Gastrocnemius medialis (tissue), 4 donors: ENCODE data around the gene ZDHHC8. TPM values are rescaled to one million over a fixed set of nuclear protein-coding genes. Genes with fewer than 3 reads are reported as not detected.

Experiments used
- ATAC-seq, 2 donors: fragments of 150-250 bp; one replicate each; pipeline ENCODE4 v1.9.1; 2016
- DNase-seq, 2 donors: peaks; one replicate each; pipeline ENCODE4 v3.0.0-alpha.2; 2019
- H3K27ac ChIP-seq, 4 donors: fragments of 200-600 bp; sonication (generic); 1 replicate in 1 of 4; 2 replicates in 3 of 4; pipeline ENCODE4 v1.5.1; 2016 to 2018; ENCODE audit warnings: mild to moderate bottlenecking in 2 of 4, moderate library complexity in 1 of 4
- H3K27me3 ChIP-seq, 3 donors: fragments of 200-600 bp; sonication (generic) in 2 of 3; 1 replicate in 1 of 3; 2 replicates in 2 of 3; pipeline versions ENCODE4 v1.5.1 to v1.6.0; 2016 to 2019; ENCODE audit warnings: mild to moderate bottlenecking in 1 of 3, moderate library complexity in 1 of 3
- H3K36me3 ChIP-seq, 2 donors: fragments of 200-600 bp; sonication (generic) in 1 of 2; one replicate each; pipeline ENCODE4 v1.5.1; 2017 to 2018
- H3K4me1 ChIP-seq, 2 donors: fragments of 200-600 bp; sonication (generic) in 1 of 2; one replicate each; pipeline ENCODE4 v1.5.1; 2016 to 2017; ENCODE audit warnings: mild to moderate bottlenecking in 2 of 2
- H3K4me3 ChIP-seq, 4 donors: fragments of 200-600 bp; sonication (generic) in 3 of 4; 1 replicate in 1 of 4; 2 replicates in 3 of 4; pipeline ENCODE4 v1.5.1; 2016 to 2019; ENCODE audit warnings: mild to moderate bottlenecking in 2 of 4
- H3K9me3 ChIP-seq, 3 donors: fragments of 200-600 bp; sonication (generic) in 2 of 3; 1 replicate in 1 of 3; 2 replicates in 2 of 3; pipeline ENCODE4 v1.5.1; 2016 to 2019
- POLR2A ChIP-seq, 2 donors: fragments of 450-650 bp; IDR thresholded peaks; one replicate each; pipeline ENCODE4 v1.6.1; 2017; ENCODE audit warnings: antibody characterized with exemption in 2 of 2, mild to moderate bottlenecking in 2 of 2, moderate library complexity in 2 of 2
- in situ Hi-C, 4 donors: fragments of 200-750 bp; cut with MboI; loops; one replicate each; pipeline versions ENCODE4 v1.15.0 to v1.8.0; 2017; ENCODE audit warnings: low sequenced_read_pairs in 4 of 4
- intact Hi-C: fragments of 100-400 bp; cut with DNase I; formaldehyde crosslinking; loops from one replicate; pipeline ENCODE4 v1.15.1; 2023; ENCODE audit warnings: low total_unique reads
- total RNA-seq, 4 donors: library from RNA; depleted of rRNA; stranded (reverse); fragments of >200 nt; gene quantifications; one replicate each; pipeline versions ENCODE4 v1.1.0 to v1.2.3, GENCODE V29; 2016
- TF ChIP-seq, protein P1 (sequence below), 5 experiments: fragments of 450-650 bp in 3 of 5; fragments of 200-600 bp in 2 of 5; sonication (generic) in 2 of 5; IDR thresholded peaks in 4 of 5; conservative IDR thresholded peaks in 1 of 5; 1 replicate in 4 of 5; 2 replicates in 1 of 5; pipeline ENCODE4 v1.5.1; 2016 to 2019; ENCODE audit warnings: antibody characterized with exemption in 5 of 5, mild to moderate bottlenecking in 3 of 5, moderate library complexity in 3 of 5

ZDHHC8 gene
- total RNA-seq, 4 donors from 2014 or later: 7.3 to 15.8 (median 12.8) TPM

DNA sequence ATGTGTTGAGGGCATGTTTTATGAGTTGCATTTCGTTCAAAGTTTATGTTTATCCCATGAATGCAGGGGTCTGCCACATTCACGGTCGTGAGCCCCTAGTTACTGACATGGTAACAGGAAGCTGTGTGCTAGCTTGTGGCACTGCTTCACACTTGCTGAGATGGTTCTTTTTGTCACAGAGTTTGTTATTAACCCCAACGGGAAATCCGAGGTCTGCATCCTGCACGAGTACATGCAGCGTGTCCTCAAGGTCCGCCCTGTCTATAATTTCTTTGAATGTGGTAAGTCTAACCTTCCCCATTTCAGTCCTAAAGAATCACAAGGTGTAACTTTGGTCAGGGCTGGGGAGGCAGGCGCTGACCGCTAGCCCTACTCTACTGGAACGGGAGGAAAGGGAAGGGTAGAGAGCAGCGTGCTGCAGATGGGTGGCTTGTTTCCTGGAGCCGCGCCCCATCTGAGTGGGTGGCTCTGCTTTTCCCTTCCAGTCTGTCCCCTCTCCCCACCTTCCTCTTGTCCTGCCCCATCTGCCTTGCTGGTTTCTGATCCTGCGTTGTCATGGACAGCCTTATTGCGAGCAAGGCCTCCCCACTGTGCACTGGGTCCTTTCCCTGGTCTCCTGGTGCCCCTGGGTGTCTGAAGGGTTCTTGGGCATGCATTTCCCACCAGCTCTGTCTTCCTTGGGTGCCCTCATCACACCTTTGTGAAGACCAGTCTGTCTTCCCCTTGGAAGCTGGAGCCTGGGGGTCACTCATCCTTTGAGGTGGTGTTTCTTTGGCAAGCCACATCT lies 39.7 kb upstream of the ZDHHC8 start:
- in situ Hi-C loops (no loop called here), intact Hi-C loops (no loop called here)
- peaks cover 0 to 94% of the 10 kb centered on the region in 2 donors for H3K36me3 ChIP-seq
- H3K27ac ChIP-seq: peak overlapping the region in 1 of 4 donors; percentile 84
- no peaks in the 10 kb centered on the region for H3K27me3 ChIP-seq
- DNase-seq (no peak), ATAC-seq (no peak)
- no peak for TF ChIP-seq POLR2A (IDR thresholded peaks at IDR 0.05)
- TF ChIP-seq, protein P1, sequence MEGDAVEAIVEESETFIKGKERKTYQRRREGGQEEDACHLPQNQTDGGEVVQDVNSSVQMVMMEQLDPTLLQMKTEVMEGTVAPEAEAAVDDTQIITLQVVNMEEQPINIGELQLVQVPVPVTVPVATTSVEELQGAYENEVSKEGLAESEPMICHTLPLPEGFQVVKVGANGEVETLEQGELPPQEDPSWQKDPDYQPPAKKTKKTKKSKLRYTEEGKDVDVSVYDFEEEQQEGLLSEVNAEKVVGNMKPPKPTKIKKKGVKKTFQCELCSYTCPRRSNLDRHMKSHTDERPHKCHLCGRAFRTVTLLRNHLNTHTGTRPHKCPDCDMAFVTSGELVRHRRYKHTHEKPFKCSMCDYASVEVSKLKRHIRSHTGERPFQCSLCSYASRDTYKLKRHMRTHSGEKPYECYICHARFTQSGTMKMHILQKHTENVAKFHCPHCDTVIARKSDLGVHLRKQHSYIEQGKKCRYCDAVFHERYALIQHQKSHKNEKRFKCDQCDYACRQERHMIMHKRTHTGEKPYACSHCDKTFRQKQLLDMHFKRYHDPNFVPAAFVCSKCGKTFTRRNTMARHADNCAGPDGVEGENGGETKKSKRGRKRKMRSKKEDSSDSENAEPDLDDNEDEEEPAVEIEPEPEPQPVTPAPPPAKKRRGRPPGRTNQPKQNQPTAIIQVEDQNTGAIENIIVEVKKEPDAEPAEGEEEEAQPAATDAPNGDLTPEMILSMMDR (IDR thresholded peaks at IDR 0.05 in 4 of 5, conservative IDR thresholded peaks at IDR 0.05 in 1 of 5): no peak
- H3K4me1 ChIP-seq: peaks cover 11 to 13% of the 10 kb centered on the region in 2 donors
- H3K9me3 ChIP-seq: no peaks in the 10 kb centered on the region
- H3K4me3 ChIP-seq: no peak overlapping the region

DNA sequence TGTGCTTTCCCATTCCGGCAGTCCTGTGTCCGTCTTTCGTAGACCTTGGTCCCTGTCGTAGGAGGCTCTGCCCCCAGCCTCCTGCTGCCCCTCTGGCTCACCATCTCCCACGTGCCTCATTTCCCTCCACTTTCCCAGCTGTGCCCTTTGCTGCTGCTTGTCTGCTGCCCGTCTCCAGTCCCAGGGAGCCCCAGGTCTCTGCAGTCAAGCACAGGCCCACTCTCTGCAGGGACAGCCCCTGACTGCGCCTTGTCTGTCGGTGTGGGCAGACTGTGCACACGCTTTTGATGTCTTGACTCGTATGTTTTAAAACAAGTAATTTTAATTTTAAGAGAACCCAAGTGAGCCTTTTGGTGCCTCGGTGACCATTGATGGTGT lies 39.1 kb upstream of the ZDHHC8 start:
- H3K27me3 ChIP-seq: no peaks in the 10 kb centered on the region
- intact Hi-C loops: no loop called here
- H3K4me1 ChIP-seq: peaks cover 11 to 13% of the 10 kb centered on the region in 2 donors
- ATAC-seq: no peak
- no peaks in the 10 kb centered on the region for H3K9me3 ChIP-seq
- no peak overlapping the region for H3K4me3 ChIP-seq
- in situ Hi-C loops: no loop called here
- peaks cover 0 to 94% of the 10 kb centered on the region in 2 donors for H3K36me3 ChIP-seq
- TF ChIP-seq POLR2A (IDR thresholded peaks at IDR 0.05): no peak
- TF ChIP-seq, protein P1 (IDR thresholded peaks at IDR 0.05 in 4 of 5, conservative IDR thresholded peaks at IDR 0.05 in 1 of 5): no peak
- H3K27ac ChIP-seq: peak overlapping the region in 2 of 4 donors; percentile 84 to 88
- DNase-seq: no peak

DNA sequence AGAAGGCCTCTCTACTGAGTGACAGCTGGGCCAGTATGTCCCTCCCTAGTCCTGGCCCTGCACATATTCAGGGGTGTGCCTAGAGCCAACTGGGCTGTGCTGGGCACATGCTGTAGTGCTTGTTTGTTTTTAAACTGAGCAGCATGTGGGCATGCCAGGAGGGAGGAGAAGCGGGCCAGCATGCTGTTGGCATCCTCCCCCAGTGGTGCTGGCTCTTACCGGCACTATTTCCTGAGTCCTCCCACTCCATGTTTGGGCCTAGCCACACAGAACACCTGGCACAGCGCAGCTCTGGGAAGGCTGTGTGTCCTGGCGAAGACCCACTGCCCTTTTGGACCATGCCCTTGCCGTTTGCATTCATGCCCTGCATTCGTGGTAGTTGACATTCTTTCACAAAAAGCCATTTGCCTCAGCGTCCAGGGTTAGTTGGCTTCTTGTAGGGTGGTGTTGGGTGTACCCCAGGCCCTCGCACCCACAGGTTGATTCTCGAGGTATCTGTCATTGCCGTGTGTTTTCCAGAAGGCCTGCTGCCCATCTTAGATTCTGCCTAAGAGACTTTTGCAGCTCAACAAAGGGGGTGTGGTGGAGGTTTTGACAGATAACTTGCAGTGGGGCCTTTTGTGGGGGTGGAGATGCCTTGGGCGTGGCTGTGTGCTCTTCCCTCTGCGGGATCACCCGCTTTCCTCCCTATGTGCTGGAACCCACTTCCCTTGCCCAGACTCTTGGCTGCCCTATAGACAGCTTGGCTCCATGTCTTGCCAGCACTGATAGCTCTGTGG lies 38.0 kb upstream of the ZDHHC8 start:
- Histone ChIP-seq H3K27me3 (no peaks in the 10 kb centered on the region), H3K9me3 (no peaks in the 10 kb centered on the region), H3K4me1 (peaks cover 11 to 13% of the 10 kb centered on the region in 2 donors), H3K4me3 (no peak overlapping the region), H3K27ac (peak overlapping the region; percentile 71 to 88 (median 79)), H3K36me3 (peaks cover 0 to 90% of the 10 kb centered on the region in 2 donors)
- intact Hi-C loops (no loop called here), in situ Hi-C loops (no loop called here)
- peak; percentile 91 to 96 for DNase-seq
- ATAC-seq: peak; percentile 96 to 98
- TF ChIP-seq POLR2A (IDR thresholded peaks at IDR 0.05): no peak
- TF ChIP-seq, protein P1 (IDR thresholded peaks at IDR 0.05 in 4 of 5, conservative IDR thresholded peaks at IDR 0.05 in 1 of 5): no peak

DNA sequence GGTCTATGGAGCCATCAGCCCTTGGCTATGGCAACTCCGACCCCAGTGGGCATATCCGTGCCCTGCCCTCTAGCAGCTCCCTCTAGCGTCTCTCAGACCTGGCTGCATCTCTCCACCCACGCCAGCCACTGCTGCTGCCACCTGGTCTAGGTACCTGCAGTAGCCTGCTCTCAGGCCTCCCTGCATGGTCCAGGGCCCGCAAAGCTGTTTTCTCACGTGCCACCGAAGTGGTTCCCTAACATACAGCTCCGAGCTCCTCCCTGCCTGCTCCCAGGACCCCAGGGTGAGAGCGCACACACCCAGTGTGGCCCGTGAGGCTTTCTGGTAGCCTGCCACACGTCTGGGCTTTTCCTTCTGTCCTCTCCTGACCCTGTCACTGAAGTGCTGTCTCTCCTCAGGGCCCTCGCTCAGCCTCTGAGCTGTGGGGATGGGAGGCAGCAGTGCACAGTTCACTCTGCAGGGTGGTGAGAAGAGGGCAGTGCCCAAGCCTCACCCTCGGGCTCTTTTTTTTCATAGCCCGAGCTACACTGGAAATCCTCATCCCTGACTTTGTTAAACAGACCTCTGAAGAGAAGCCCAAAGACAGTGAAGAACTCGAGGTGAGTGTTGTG lies 37.3 kb upstream of the ZDHHC8 start:
- Histone ChIP-seq H3K27me3 (no peaks in the 10 kb centered on the region), H3K4me3 (no peak overlapping the region), H3K9me3 (no peaks in the 10 kb centered on the region), H3K27ac (peak overlapping the region; percentile 71 to 88 (median 79)), H3K36me3 (peaks cover 0 to 90% of the 10 kb centered on the region in 2 donors), H3K4me1 (peaks cover 11 to 13% of the 10 kb centered on the region in 2 donors)
- no peak for ATAC-seq
- TF ChIP-seq, protein P1 (IDR thresholded peaks at IDR 0.05 in 4 of 5, conservative IDR thresholded peaks at IDR 0.05 in 1 of 5): no peak
- no peak for TF ChIP-seq POLR2A (IDR thresholded peaks at IDR 0.05)
- in situ Hi-C loops: no loop called here
- no peak for DNase-seq
- intact Hi-C loops: no loop called here
